Measurements from ENCODE around the gene HIKESHI.
"Not testable (repeated sequence)": the region's sequence is repeated elsewhere in the genome, so short reads cannot be mapped to it uniquely, and the experiment has no call there.

Gene HIKESHI

DNA sequence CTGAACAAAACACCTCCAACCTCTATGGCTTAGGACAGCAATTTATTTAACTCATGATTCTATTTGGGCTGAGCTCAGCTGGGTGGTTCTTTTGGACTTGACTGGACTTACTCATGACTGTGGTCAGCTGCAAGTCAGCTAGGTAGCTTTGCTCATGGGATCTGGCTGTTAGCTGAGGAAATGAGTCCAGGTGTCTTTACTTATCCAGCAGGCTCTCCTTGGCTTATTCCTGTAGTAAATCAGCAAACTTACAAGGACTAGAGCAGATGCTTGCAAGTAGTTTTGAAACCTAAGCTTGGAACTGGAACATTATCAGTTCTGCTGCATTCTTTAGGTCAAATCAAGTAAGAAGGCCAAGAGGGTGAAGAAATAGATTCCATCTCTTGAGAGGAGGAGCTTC is 8.0 kb upstream of the HIKESHI start:
- DNase-seq, result no peak

DNA sequence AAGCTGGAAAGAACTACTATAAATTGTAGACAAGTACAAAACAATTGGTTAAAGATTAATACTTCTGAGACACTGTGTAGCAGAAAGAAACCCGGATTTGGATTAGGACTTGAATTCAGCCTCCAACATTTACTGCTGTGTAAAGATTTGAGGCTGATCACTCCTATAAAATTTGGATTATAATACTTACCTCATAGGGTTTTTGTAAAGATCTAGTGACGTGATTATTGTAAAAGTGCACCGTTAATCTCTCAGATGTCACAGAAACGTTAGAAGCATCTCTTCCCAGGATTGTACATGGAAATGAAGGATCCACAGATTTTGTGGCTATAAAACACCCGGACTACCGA is 323 bp upstream of the HIKESHI start:
- DNase-seq, result no peak

DNA sequence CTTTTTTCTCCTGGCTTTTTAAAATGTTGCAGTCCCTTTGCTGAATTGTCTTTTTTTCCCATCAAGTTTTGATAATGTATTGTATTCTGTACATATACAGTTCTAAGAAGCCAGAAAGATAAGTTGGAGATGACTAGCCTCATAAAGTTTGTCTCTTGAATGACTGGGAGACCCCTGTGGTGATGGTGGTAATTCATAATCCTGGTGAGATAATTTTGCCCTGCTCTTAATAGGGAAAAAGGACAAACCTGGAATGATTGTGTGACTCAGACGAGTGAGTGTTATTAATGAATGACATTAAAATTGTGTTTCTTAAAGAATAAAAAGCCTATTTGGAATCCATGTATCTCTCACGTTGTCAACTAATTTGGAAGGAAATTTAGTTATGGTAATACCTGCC is 1.2 kb downstream of the HIKESHI start:
- no peak for DNase-seq

DNA sequence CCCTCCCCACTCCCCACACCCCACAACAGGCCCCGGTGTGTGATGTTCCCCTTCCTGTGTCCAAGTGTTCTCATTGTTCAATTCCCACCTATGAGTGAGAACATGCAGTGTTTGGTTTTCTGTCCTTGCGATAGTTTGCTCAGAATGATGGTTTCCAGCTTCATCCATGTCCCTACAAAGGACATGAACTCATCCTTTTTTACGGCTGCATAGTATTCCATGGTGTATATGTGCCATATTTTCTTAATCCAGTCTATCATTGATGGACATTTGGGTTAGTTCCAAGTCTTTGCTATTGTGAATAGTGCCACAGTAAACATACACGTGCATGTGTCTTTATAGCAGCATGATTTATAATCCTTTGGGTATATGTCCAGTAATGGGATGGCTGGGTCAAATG is 6.7 kb downstream of the HIKESHI start:
- DNase-seq, result not testable (repeated sequence)

DNA sequence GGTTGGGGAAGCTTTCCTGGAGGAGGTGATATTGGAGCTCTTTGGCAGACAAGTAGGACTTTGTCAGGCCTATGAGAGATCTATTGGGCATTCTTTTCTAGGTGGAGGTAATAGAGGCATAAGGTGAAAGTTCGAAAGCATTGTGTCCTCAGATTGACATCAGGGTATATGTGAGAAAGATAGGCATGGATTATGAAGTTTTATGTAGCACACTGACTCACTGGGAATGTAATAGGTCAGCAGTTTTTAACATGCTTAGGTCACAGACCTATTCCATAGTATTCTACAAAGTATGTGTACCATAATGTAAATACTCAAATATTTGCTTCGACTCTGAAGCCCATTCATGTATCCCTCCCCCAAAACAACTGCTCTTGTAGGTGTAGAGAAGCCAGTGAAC is 11.8 kb downstream of the HIKESHI start:
- no peak for DNase-seq

DNA sequence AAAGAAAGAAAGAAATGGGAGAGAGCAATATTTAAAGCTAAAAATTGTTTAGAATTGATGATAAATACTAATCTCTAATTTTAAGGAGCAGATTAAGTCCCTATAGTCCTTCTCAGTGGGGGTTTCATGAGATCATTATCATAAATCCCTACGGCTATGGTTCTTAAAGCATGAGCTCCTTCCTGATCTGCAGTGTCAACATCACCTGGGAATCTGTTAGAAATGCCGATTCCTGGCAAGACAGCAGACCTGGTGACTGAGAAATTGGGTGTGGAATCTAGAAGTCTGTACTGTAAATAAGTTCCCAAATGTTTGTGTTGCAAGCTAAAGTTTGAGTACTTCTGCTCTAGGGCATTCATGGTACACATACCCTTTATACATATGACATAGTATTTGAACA is 12.6 kb downstream of the HIKESHI start:
- DNase-seq, result no peak

GRCh38 chr11:86335131-86335767 is 33.2 kb downstream of the HIKESHI start:
- DNase-seq, result no peak

DNA sequence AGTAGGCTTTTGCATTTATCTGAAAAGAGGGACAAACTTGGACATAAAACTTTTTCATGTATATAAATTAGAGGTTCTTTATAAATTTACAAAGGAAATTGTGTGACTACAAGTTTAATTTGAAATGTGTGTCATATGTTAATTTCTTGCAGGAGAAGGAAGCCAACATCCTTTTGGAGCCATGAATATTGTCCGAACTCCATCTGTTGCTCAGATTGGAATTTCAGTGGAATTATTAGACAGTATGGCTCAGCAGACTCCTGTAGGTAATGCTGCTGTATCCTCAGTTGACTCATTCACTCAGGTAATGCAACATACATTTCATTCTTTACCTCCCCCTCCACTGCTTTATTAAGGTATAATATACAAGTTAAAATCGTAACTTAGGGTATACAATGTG is 35.2 kb downstream of the HIKESHI start:
- no peak for DNase-seq

- DNase-seq, result no peak
These were observed 39.3 kb downstream of the HIKESHI start for GRCh38 chr11:86341382-86341781.

DNA sequence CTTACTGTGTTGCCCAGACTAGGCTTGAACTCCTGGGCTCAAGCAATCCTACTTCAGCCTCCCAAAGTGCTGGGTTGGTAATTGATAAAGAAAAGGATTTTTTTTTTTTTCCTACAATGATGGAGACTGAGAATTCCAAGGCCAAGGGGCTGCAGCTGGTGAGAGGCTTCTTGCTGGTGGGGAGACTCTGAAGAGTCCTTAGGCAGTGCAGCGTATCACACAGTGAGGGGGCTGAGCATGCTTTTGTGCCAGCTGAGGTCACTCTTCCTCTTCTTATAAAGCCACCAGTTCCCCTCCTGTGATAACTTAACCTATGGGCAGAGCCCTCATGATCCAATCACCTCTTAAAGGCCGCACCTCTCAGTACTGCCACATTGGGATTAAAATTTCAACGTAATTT is 44.5 kb downstream of the HIKESHI start:
- no peak for DNase-seq

DNA sequence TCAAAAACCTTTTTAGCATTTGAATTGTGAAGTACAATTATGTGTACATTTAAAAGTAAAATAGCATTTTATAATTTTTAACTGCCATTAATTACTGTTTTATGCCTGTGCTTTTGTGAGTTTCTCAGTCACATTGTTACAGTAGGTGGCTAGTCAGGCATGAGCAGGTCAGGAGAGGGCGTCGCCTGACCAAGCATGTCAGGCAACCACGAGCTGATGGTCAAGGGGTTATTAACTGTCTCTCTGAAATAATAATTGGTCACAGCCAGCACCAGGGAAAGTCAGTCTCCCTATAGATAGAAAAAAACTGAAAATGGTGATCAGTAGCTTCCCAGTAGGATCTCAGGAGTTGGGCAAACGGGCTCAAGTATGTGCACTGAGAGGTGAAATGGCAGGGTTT is 53.2 kb downstream of the HIKESHI start:
- no peak for DNase-seq

DNA sequence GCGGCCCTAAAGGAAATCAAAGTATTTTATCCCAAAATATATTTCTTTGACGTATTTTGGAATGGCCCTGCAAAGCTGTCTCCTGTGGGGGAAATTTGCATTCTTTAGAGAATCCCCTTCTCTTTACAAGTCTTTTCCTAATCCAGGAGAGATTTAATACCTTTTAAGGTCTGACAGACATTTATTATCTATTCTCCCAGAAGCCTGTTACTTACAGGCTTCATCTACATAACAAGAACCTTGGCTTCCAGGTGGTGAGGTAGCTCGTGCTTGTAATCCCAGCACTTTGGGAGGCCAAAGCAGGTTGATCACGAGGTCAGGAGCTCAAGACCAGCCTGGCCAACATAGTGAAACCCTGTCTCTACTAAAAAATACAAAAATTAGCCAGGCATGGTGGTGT is 55.4 kb downstream of the HIKESHI start:
- DNase-seq, result not testable (repeated sequence)

- no peak for DNase-seq
These were observed 56.7 kb downstream of the HIKESHI start for GRCh38 chr11:86358720-86359119.

DNA sequence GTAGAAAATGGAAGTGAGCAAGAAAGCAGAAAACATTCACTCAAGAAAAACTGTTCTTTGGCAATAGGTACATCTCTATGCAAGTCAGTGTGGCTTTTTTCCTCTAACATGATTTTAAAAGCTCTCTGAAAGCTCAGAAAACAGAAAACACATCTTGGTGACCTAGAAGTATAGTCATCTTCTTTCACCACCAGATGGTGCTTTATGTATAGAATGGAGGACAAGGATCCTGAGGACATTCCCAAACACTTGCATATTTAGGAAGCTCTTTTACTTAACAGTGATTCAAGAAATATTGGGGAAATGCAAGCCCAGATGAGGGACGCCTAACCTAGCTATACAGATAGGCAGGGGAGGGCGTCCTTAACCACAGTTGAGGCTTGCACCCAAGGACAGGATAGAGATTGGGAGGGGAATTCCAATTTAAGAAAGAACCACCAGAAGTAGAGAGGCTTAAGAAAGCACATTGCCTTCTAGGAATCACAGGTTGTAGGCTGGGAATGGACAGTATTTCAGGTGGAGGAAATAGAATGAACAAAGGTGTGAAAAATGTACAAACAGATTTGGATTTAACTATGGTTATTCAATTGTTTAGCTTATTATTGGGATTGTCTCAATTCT is 58.8 kb downstream of the HIKESHI start:
- no peak for DNase-seq

- DNase-seq, result no peak
These were observed 61.4 kb downstream of the HIKESHI start for GRCh38 chr11:86363424-86363823.

GRCh38 chr11:86365546-86365945 is 63.5 kb downstream of the HIKESHI start:
- DNase-seq, result no peak

DNA sequence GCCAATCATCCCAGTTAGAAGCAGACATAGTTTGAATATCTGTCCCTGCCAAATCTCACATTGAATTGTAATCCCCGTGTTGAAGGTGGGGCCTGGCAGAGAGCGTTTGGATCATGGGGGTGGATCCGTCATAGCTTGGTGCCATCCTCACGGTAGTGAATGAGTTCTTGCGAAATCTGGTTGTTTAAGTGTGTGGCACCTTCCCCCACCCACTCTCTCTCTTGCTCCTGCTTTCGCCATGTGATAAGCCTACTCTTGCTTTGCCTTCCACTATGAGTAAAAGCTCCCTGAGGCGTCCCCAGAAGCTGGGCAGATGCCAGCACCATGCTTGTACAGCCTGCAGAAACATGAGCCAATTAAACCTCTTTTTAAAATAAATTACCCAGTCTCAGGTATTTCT is 67.6 kb downstream of the HIKESHI start:
- DNase-seq, result no peak

- DNase-seq, result no peak
These were observed 68.1 kb downstream of the HIKESHI start for GRCh38 chr11:86370171-86370570.

GRCh38 chr11:86370922-86371594 is 69.0 kb downstream of the HIKESHI start:
- no peak for DNase-seq

GRCh38 chr11:86372041-86372440 is 70.0 kb downstream of the HIKESHI start:
- no peak for DNase-seq

DNA sequence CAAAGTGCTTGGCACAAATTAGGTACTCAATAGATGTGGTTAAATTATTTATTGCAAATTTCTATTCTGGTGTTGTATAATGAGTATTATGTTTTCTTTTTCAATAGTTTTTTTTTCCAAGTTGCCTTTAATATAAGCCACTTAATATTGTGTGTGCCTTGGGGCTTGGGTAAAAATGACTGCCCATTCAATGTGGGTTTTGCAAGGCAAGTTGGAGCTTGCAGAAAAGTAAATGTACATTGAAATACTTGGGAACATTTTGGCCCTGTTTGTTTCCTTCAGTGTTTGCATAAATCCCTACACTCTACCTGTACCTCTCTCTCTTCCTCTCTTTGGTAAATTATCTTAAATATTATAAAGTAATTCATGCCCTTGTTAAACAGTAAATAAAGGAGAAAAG is 70.5 kb downstream of the HIKESHI start:
- no peak for DNase-seq

DNA sequence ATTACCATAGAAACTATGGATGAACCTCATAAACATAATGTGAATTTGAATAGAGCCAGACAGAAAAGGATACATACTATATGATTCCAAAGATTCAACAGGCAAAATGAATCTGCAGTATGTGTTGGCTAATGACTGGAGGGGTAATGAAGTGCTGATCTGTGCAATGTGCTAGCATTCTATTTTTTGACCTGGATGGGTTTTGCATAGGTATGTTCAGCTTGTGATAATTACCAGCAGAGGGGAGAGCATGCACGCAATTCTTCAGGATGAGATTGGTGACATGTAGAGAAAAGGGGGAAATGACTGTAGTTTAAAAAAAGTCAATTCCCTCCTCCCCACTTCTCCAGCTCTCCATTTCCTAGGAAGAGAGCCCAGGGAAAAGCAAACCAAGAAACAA is 72.0 kb downstream of the HIKESHI start:
- no peak for DNase-seq

GRCh38 chr11:86374586-86374985 is 72.5 kb downstream of the HIKESHI start, which contains the start of gene CCDC81:
CCDC81 (plus strand) TSS chr11:86374887; CDS start chr11:86375164, 277 bp downstream.
- no peak for DNase-seq

GRCh38 chr11:86377972-86378371 is 75.9 kb downstream of the HIKESHI start:
- no peak for DNase-seq
